Lower leg skin (tissue), 3 donors: ENCODE data around the gene DOCK10.

ENCODE experiments used
- CTCF ChIP-seq, 3 donors: fragments of 450-650 bp; IDR thresholded peaks; one replicate each; pipeline ENCODE4 v1.5.1; 2016; ENCODE audit warnings: antibody characterized with exemption in 3 of 3, mild to moderate bottlenecking in 3 of 3, moderate library complexity in 2 of 3
- POLR2A ChIP-seq, 2 donors: fragments of 450-650 bp; IDR thresholded peaks; one replicate each; pipeline ENCODE4 v1.6.1; 2016 to 2017; ENCODE audit warnings: antibody characterized with exemption in 2 of 2, mild to moderate bottlenecking in 1 of 2, moderate library complexity in 1 of 2

- TF ChIP-seq CTCF (IDR thresholded peaks at IDR 0.05), result no peak
- TF ChIP-seq POLR2A (IDR thresholded peaks at IDR 0.05), result no peak
Observed at GRCh38 chr2:224817676-224818075, 224.6 kb downstream of the DOCK10 start.
